ENCODE measurements around the gene PEX13.
"Not testable (repeated sequence)": the region's sequence is repeated elsewhere in the genome, so short reads cannot be mapped to it uniquely, and the experiment has no call there.

The PEX13 gene

GRCh38 chr2:61017556-61018317 lies at the start of gene PEX13, which contains the start of gene PUS10:
TSS of gene PEX13 (plus strand) at chr2:61017720. CDS start at chr2:61017760, 40 bp downstream.
TSS of gene PUS10 (minus strand) at chr2:61018255. CDS start at chr2:61011890, 6,365 bp downstream.
- DNase-seq (ENCODE audit: low spot score): peak; percentile 84

- DNase-seq (ENCODE audit: low spot score): no peak
Measured at GRCh38 chr2:60972889-60973656, 44.4 kb upstream of the PEX13 start.

- no peak for DNase-seq (ENCODE audit: low spot score)
Measured at GRCh38 chr2:60973705-60974104, 43.8 kb upstream of the PEX13 start.

- no peak for DNase-seq (ENCODE audit: low spot score)
Measured at GRCh38 chr2:60974652-60975051, 42.9 kb upstream of the PEX13 start.

- no peak for DNase-seq (ENCODE audit: low spot score)
Measured at GRCh38 chr2:60976256-60976850, 41.2 kb upstream of the PEX13 start.

GRCh38 chr2:60976875-60977561 lies 40.5 kb upstream of the PEX13 start:
- DNase-seq (ENCODE audit: low spot score): no peak

GRCh38 chr2:60977562-60977895 lies 40.0 kb upstream of the PEX13 start:
- DNase-seq (ENCODE audit: low spot score): no peak

GRCh38 chr2:60979231-60979630 lies 38.3 kb upstream of the PEX13 start:
- DNase-seq (ENCODE audit: low spot score): no peak

GRCh38 chr2:60980071-60980815 lies 37.3 kb upstream of the PEX13 start:
- DNase-seq (ENCODE audit: low spot score): no peak

GRCh38 chr2:60982066-60982465 lies 35.5 kb upstream of the PEX13 start:
- not testable (repeated sequence) for DNase-seq (ENCODE audit: low spot score)

- no peak for DNase-seq (ENCODE audit: low spot score)
Measured at GRCh38 chr2:60984720-60985119, 32.8 kb upstream of the PEX13 start.

- no peak for DNase-seq (ENCODE audit: low spot score)
Measured at GRCh38 chr2:60987041-60987440, 30.5 kb upstream of the PEX13 start.

GRCh38 chr2:60987656-60988055 lies 29.9 kb upstream of the PEX13 start:
- not testable (repeated sequence) for DNase-seq (ENCODE audit: low spot score)

GRCh38 chr2:60989259-60989658 lies 28.3 kb upstream of the PEX13 start:
- DNase-seq (ENCODE audit: low spot score): no peak

GRCh38 chr2:60991644-60992043 lies 25.9 kb upstream of the PEX13 start:
- no peak for DNase-seq (ENCODE audit: low spot score)

GRCh38 chr2:60992985-60993392 lies 24.5 kb upstream of the PEX13 start:
- DNase-seq (ENCODE audit: low spot score): no peak

GRCh38 chr2:60994131-60994530 lies 23.4 kb upstream of the PEX13 start:
- DNase-seq (ENCODE audit: low spot score): no peak

GRCh38 chr2:60998628-60999545 lies 18.6 kb upstream of the PEX13 start:
- peak; percentile 57 for DNase-seq (ENCODE audit: low spot score)

- no peak for DNase-seq (ENCODE audit: low spot score)
Measured at GRCh38 chr2:61005736-61006135, 11.8 kb upstream of the PEX13 start.

GRCh38 chr2:61006486-61007105 lies 10.9 kb upstream of the PEX13 start:
- no peak for DNase-seq (ENCODE audit: low spot score)

Measured in AG08395 (cell line).